Activated CD8-positive, alpha-beta memory T cell treated with anti-CD3 and anti-CD28 coated beads for 1 hour (primary cell): ENCODE data around the gene BCL10.
A peak's percentile ranks its signal among the peaks of the same experiment; 100 is the strongest.
"Not testable (repeated sequence)": the region's sequence is repeated elsewhere in the genome, so short reads cannot be mapped to it uniquely, and the experiment has no call there.

Experiments
- DNase-seq, 2 donors: peaks; one replicate each; pipeline ENCODE4 v3.0.0-alpha.2; 2020; ENCODE audit warnings: low read depth in 1 of 2; ENCODE audit errors: extremely low read depth in 1 of 2

Gene BCL10

GRCh38 chr1:85268801-85269585 is 7.4 kb downstream of the BCL10 start:
- DNase-seq, result no peak

DNA sequence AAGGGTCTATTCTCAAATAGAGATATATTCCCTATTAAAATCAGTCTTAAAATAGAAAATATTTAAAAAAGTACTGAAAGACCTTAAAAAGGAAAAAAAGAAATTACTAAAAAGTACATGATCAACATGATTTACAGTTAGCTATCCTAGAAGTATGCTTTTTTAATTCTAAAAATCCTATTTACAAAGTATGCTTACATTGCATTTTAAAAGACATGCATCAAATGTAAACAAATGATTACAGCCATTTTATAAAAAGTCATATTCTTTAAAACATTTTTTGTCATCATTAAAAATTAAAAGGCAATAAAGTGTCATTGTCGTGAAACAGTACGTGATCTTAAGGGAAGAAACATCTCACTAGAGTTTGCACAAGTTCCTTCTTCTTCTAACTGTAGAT is 9.1 kb downstream of the BCL10 start:
- no peak for DNase-seq

GRCh38 chr1:85264150-85264549 is 12.3 kb downstream of the BCL10 start:
- no peak for DNase-seq

DNA sequence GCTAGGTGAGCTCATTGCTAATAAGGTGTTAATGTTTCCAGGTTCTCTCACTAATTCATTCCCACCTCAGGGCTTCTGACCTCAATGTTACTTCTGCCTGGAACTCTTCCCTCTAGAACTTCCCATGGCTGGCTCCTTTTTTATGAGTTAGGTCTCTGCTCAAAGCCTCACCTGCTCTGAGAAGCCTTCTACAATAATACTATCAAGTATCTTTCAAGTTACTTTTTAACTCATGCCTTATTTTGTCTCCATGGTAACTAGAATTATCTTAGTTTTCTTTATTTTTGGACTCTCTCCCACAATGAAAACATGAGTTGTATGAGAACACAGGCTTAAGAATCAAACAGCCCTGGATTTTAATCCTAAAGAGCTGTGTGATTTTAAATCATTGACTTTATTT is 13.4 kb downstream of the BCL10 start:
- no peak for DNase-seq

DNA sequence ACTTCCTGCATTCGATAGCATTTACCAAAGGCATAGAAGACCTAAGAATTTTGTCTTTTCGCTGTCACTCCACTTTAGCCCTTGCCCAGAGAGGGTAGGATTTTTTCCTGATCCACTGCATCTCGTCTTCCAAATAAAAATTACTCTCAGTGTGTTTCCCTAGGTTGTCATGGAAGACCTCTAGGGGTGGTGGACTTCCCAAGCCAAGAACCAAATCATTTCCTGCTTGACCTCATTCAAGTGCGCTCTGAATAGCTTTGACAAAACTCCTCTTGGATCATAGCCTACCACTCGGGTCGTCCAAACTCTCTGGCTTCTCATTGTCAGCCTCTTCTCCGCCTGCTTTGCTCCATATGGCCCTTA is 16.5 kb downstream of the BCL10 start:
- DNase-seq, result no peak

DNA sequence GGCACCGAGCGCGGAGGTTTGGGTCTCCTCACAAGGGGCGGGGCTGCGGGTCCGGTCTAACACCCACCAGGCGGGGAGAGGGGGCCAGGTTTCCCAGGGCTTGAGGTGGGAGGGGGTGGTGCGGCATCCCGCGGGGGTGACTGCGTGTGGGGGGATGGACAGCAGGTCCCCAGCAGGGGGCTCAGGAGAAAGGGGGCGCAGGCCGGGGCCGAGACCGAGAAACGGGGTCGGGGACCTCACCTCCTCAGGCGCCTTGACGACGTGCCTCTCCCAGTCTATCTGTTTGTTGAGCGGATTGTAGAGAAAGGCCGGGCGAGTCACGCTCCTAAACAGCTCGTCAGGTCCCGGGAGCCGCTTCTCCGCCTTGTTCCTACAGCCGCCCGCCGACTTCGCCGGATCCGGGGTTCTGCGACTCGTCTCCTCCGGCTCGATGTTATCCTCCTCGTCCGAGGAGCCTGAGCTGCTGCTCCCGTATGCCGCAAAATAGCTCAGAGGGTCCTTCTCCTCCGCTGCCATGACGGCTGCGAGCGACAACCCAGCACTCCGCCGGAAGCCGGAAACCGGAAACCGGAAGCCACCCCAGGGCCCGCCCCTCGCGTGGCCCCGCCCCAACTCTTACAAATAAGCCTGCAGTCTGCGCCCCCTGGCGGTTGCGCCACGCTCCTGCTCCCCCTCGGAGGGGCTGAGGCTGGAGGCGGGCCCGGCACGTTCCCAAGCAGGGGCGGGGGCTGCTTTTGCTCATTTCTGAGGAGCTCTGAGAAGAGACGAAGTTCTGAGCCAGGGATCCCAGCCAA is 17.1 kb downstream of the BCL10 start, which contains the start of gene C1orf52:
C1orf52 (minus strand) TSS at position 545 of the 794 bp plus-strand sequence; CDS start at position 516, 29 bp downstream.
- peak; percentile 78 to 99 for DNase-seq

DNA sequence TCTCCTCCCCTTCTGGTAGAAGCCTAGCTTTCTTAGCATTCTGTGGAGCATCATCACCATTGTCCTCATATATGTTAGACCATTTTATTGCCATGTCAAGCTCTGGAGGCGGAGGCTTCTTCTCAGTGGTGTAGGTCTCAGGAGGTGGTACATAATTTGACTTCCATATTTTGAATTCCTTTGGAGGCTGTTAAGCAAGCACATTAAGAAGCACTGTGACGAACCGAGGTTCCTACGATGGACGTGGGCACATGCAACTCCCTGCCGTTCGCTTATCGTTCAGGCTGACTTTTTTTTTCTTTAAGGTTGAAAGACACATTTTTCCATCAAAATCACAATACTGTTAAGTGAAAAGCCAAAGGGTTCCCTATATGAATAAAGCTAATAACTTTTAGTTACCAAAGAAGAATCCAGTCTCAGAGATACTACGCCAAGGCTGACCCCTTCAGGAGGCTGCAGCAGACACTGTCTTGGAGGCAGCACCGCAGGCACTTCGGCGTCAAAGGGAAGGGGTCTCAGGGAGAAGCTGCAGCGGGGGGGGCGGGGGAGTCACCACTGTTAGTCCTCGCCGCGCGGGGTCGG is 17.8 kb downstream of the BCL10 start:
- DNase-seq, result no peak

DNA sequence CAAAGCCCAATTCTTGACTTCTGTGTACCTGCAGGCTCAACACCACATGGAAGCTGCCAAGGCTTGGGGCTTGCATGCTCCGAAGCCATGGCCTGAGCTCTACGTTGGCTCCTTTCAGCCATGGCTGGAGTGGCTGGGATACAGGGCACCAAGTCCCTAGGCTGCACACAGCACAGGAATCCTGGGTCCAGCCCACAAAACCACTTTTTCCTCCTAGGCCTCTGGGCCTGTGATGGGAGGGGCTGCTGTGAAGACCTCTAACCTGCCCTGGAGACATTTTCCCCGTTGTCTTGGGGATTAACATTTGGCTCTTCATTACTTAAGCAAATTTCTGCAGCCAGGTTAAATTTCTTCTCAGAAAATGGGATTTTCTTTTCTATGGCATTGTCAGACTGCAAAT is 27.4 kb downstream of the BCL10 start:
- not testable (repeated sequence) for DNase-seq

DNA sequence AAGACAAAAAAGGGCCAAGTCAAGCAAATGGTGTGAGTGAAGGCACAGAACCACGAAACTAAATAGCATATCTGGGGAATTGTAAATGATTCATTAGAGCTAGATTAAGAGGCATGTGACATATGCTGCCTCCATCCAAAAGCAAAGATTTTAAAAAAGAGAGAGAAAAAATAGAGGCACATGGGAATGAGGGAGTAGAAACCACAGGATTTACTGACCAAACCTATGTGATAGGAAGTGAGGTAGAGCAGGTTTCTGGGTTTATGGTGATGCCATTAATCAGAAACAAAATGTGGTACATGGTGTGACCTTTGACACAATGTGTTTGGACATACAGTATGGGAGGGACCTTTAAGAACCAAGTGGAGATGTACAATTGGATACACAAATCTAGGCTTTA is 30.5 kb downstream of the BCL10 start:
- DNase-seq, result no peak

DNA sequence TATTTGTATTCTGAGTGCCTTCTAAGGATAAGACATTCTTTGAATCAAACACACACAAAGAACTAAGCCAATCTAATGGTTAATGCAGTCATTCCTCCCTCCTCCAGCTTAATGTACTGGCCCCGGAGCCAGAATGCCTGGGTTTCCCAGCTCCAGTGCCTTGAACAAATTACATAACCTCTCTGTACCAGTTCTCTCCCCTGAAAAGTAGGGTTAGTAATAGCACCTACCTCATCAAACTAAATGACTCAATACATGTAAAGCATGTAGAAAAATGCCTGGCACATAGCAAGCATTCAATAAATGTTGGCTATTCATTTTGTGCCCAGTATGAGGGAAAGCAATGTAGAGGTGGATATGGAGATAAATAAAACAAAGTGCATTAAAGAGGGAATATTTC is 31.0 kb downstream of the BCL10 start:
- DNase-seq, result no peak

DNA sequence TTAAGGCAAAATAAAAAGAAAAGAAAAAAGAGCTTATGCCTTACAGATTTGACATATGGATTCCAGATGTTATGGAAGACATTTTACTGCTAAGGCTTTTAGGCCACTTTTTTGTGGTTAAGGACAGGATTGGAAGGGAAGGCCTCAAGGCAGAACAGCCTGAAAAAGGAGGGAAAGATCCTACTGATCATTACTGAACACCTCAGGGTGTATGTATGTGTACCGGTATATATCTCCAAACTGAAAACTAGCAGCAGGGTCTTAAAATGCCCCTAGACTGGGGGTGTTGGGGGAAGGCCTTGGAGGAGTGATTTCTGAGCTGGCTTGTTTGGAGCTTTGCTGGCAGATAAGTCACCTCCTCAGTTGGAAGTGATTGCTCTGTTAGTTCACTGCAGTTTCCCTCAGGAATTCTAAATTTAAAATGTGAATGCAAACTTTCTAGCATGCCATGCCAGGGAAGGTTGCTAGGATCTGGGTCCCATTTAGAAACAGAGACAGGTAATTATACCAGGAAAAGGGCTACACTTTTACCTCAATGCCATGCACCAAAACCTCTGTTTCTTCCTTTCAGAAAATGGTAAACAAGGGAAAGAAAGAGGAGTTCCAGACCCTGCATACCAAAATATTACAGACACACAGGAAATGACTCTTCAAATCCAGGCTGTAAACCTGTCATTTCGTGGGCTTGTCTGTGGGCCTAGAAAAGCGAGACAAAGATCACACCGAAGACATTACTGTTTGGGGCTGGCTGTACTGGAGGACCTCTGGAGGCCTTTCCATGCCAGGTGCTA is 32.0 kb downstream of the BCL10 start:
- no peak for DNase-seq

- DNase-seq, result no peak
Observed at GRCh38 chr1:85243372-85243771, 33.1 kb downstream of the BCL10 start.

GRCh38 chr1:85240643-85241042 is 35.8 kb downstream of the BCL10 start:
- no peak for DNase-seq

- no peak for DNase-seq
Observed at GRCh38 chr1:85240174-85240601, 36.2 kb downstream of the BCL10 start.

DNA sequence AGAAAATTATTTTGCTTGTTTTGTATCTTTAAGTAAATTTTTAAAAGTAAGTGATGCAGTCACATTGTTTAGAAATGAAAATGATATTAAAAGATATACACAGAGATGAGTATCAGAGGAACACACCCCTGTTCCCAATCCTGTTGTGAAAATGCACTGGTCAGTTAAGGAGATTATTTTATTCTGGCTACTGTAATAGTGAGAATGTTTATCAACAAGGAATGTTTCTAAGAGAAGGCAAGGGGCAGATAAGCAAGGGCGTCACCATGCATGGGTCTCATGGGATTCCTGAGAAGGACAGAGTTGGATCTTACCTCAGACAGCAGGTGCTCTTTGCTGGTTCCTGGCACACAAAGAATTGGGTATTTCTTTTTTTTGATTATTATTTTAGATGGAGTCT is 38.8 kb downstream of the BCL10 start:
- DNase-seq, result no peak

- no peak for DNase-seq
Observed at GRCh38 chr1:85230305-85230977, 46.0 kb downstream of the BCL10 start.

DNA sequence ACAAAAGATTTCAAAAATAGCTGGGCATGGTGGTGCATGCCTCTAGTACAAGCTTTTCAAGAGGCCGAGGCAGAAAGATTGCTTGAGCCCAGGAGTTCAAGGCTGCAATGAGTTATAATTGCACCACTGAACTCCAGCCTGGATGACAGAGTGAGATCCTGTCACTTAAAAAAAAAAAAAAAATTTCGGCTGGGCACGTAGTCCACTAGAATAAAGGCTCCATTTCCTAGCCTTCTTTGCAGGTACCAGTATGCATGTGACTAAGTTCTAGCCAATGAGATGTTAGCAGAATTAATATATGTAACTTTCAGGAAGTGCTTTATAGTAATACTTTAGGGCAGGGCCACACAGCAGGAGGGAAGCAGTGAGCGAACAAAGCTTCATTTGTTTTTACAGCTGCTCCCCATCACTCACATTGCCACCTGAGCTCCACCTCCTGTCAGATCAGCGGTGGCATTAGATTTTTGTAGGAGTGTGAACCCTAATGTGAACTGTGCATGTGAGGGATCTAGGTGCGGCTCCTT is 46.8 kb downstream of the BCL10 start:
- DNase-seq, result no peak

- no peak for DNase-seq
Observed at GRCh38 chr1:85228972-85229371, 47.5 kb downstream of the BCL10 start.

- no peak for DNase-seq
Observed at GRCh38 chr1:85225624-85226380, 50.6 kb downstream of the BCL10 start.
